Trophoblast cell (in vitro differentiated cells and primary cell): Measurements from ENCODE around the gene E4F1.
A peak's percentile ranks its signal among the peaks of the same experiment; 100 is the strongest.

Experiments used
- DNase-seq, 2 donors: peaks; one replicate each; pipeline ENCODE4 v3.0.0-alpha.2; 2016
- H2AFZ ChIP-seq: 2 replicates; pipeline ENCODE4 v1.6.1; 2013; ENCODE audit warnings: low read length, moderate library complexity, mild to moderate bottlenecking; ENCODE audit not compliant: insufficient read depth, poor library complexity
- H2AK5ac ChIP-seq: 2 replicates; pipeline ENCODE4 v1.6.1; 2013; ENCODE audit warnings: mild to moderate bottlenecking, low read length
- H2BK120ac ChIP-seq: 2 replicates; pipeline ENCODE4 v1.6.1; 2013; ENCODE audit warnings: low read length, mild to moderate bottlenecking, moderate library complexity; ENCODE audit not compliant: insufficient read depth, poor library complexity
- H2BK12ac ChIP-seq: 2 replicates; pipeline ENCODE4 v1.6.1; 2013; ENCODE audit warnings: mild to moderate bottlenecking, low read length, moderate library complexity
- H2BK5ac ChIP-seq: 2 replicates; pipeline ENCODE4 v1.6.1; 2013; ENCODE audit warnings: low read length, low read depth, moderate library complexity, mild to moderate bottlenecking; ENCODE audit not compliant: poor library complexity
- H3K14ac ChIP-seq: 2 replicates; pipeline ENCODE4 v1.6.1; 2013; ENCODE audit warnings: mild to moderate bottlenecking, low read length
- H3K18ac ChIP-seq: 2 replicates; pipeline ENCODE4 v1.6.1; 2013; ENCODE audit warnings: mild to moderate bottlenecking, low read length
- H3K23ac ChIP-seq: 2 replicates; pipeline ENCODE4 v1.6.1; 2013; ENCODE audit warnings: low read length
- H3K27ac ChIP-seq: 2 replicates; pipeline ENCODE4 v1.5.1; 2013; ENCODE audit warnings: low read depth, mild to moderate bottlenecking, inconsistent platforms, low read length, moderate library complexity
- H3K27me3 ChIP-seq: 2 replicates; pipeline ENCODE4 v1.6.1; 2013; ENCODE audit warnings: inconsistent platforms, mild to moderate bottlenecking, low read length, moderate library complexity; ENCODE audit not compliant: insufficient read depth
- H3K36me3 ChIP-seq, 2 experiments: 1 replicate in 1 of 2; 2 replicates in 1 of 2; pipeline ENCODE4 v1.6.1; 2013; ENCODE audit warnings: low read length in 2 of 2, mild to moderate bottlenecking in 2 of 2, moderate library complexity in 1 of 2; ENCODE audit not compliant: insufficient read depth in 2 of 2, control insufficient read depth in 1 of 2
- H3K4ac ChIP-seq: 2 replicates; pipeline ENCODE4 v1.6.1; 2013; ENCODE audit warnings: low read depth, mild to moderate bottlenecking, low read length, moderate library complexity
- H3K4me1 ChIP-seq, 2 experiments: 1 replicate in 1 of 2; 2 replicates in 1 of 2; pipeline ENCODE4 v1.6.1; 2013; ENCODE audit warnings: low read length in 2 of 2, mild to moderate bottlenecking in 2 of 2, moderate library complexity in 1 of 2; ENCODE audit not compliant: insufficient read depth in 2 of 2, control insufficient read depth in 1 of 2
- H3K4me2 ChIP-seq: 2 replicates; pipeline ENCODE4 v1.6.1; 2013; ENCODE audit warnings: inconsistent platforms, mild to moderate bottlenecking, low read length, moderate library complexity
- H3K4me3 ChIP-seq: 2 replicates; pipeline ENCODE4 v1.5.1; 2013; ENCODE audit warnings: mild to moderate bottlenecking, low read depth, low read length, inconsistent platforms
- H3K79me1 ChIP-seq: one replicate; pipeline ENCODE4 v1.6.1; 2013; ENCODE audit warnings: low read length
- H3K79me2 ChIP-seq: 2 replicates; pipeline ENCODE4 v1.6.1; 2013; ENCODE audit warnings: low read length, mild to moderate bottlenecking; ENCODE audit not compliant: control insufficient read depth, insufficient read depth, poor library complexity
- H3K9ac ChIP-seq: 2 replicates; pipeline ENCODE4 v1.6.1; 2013; ENCODE audit warnings: mild to moderate bottlenecking, low read length
- H3K9me3 ChIP-seq: 2 replicates; pipeline ENCODE4 v1.6.1; 2013; ENCODE audit warnings: low read depth, mild to moderate bottlenecking, control low read depth, inconsistent platforms, low read length; ENCODE audit not compliant: insufficient read depth
- H4K12ac ChIP-seq: 2 replicates; pipeline ENCODE4 v1.6.1; 2013; ENCODE audit warnings: low read depth, mild to moderate bottlenecking, low read length, moderate library complexity
- H4K8ac ChIP-seq: 2 replicates; pipeline ENCODE4 v1.6.1; 2013; ENCODE audit warnings: low read depth, mild to moderate bottlenecking, low read length, moderate library complexity
- H4K91ac ChIP-seq: one replicate; pipeline ENCODE4 v1.6.1; 2013; ENCODE audit warnings: low read depth, mild to moderate bottlenecking, low read length, moderate library complexity
- WGBS: extraction: QIAGEN DNeasy Blood & Tissue Kit; methylation state at CpG from one replicate; pipeline ENCODE4 v1.1.7; 2013; ENCODE audit warnings: missing lambda C conversion rate; ENCODE audit not compliant: insufficient read length, insufficient coverage; ENCODE audit errors: extremely low coverage; 5-methylcytosine and 5-hydroxymethylcytosine counted together

E4F1 gene

GRCh38 chr16:2213817-2214718, 9.3 kb upstream of the E4F1 start:
- Histone ChIP-seq H3K4me1 (peaks cover 26 to 30% of the 10 kb centered on the region in 2 experiments), H3K79me1 (peaks cover 9% of the 10 kb centered on the region), H4K91ac (peak overlapping the region; percentile 86), H2BK12ac (no peak overlapping the region), H3K23ac (no peak overlapping the region), H2AFZ (peak overlapping the region; percentile 33), H4K12ac (peak overlapping the region; percentile 45), H3K4me2 (peak overlapping the region; percentile 93), H3K9me3 (peaks cover 3% of the 10 kb centered on the region), H3K27me3 (no peaks in the 10 kb centered on the region), H3K14ac (peak overlapping the region; percentile 93), H3K36me3 (peaks cover 25 to 26% of the 10 kb centered on the region in 2 experiments), H3K4me3 (peak overlapping the region; percentile 99), H3K4ac (peak overlapping the region; percentile 88), H2BK120ac (peak overlapping the region; percentile 86), H3K18ac (peak overlapping the region; percentile 93), H2AK5ac (peak overlapping the region; percentile 77), H3K9ac (peak overlapping the region; percentile 96), H3K27ac (peak overlapping the region; percentile 74), H2BK5ac (peak overlapping the region; percentile 70), H3K79me2 (peaks cover 10% of the 10 kb centered on the region), H4K8ac (peak overlapping the region; percentile 73)
- no peak for DNase-seq
- WGBS = no CpG with 5 or more reads among the region's 98 CpGs

- peak within 1 kb of the TSS; percentile 86 for H2BK120ac ChIP-seq
- peak within 1 kb of the TSS; percentile 86 for H2BK5ac ChIP-seq
- H3K4me3 ChIP-seq = peak within 1 kb of the TSS; percentile 99
- no peak for DNase-seq
- H2AK5ac ChIP-seq = peak within 1 kb of the TSS; percentile 77
- H3K23ac ChIP-seq = no peak within 1 kb of the TSS
- H3K4me1 ChIP-seq = peaks cover 26 to 30% of the 10 kb centered on the region in 2 experiments
- H3K9ac ChIP-seq = peak within 1 kb of the TSS; percentile 96
- H3K27me3 ChIP-seq = no peaks in the 10 kb centered on the region
- peak within 1 kb of the TSS; percentile 91 for H4K8ac ChIP-seq
- peak within 1 kb of the TSS; percentile 90 for H3K27ac ChIP-seq
- H3K4me2 ChIP-seq = peak within 1 kb of the TSS; percentile 93
- H3K79me1 ChIP-seq = peaks cover 9% of the 10 kb centered on the region
- peak within 1 kb of the TSS; percentile 86 for H4K91ac ChIP-seq
- H3K18ac ChIP-seq = peak within 1 kb of the TSS; percentile 93
- H3K79me2 ChIP-seq = peaks cover 10% of the 10 kb centered on the region
- H3K14ac ChIP-seq = peak within 1 kb of the TSS; percentile 93
- H3K36me3 ChIP-seq = peaks cover 19 to 20% of the 10 kb centered on the region in 2 experiments
- H3K4ac ChIP-seq = peak within 1 kb of the TSS; percentile 88
- peak within 1 kb of the TSS; percentile 62 for H2AFZ ChIP-seq
- peak within 1 kb of the TSS; percentile 60 for H4K12ac ChIP-seq
- no CpG with 5 or more reads among the region's 48 CpGs for WGBS
- no peak within 1 kb of the TSS for H2BK12ac ChIP-seq
- H3K9me3 ChIP-seq = peaks cover 3% of the 10 kb centered on the region
Observed at GRCh38 chr16:2214719-2214968, 8.7 kb upstream of the E4F1 start, which contains the start of gene PGP. Gene PGP, minus strand, starts transcription at chr16:2214840. Its CDS starts 63 bp downstream, at chr16:2214777.

GRCh38 chr16:2216330-2216729, 7.1 kb upstream of the E4F1 start:
- H3K18ac ChIP-seq = no peak overlapping the region
- H3K27me3 ChIP-seq = no peaks in the 10 kb centered on the region
- no peak overlapping the region for H2BK5ac ChIP-seq
- no peak overlapping the region for H3K4me2 ChIP-seq
- H3K4me1 ChIP-seq = peaks cover 16 to 18% of the 10 kb centered on the region in 2 experiments
- WGBS = no CpG with 5 or more reads among the region's 4 CpGs
- peaks cover 15 to 16% of the 10 kb centered on the region in 2 experiments for H3K36me3 ChIP-seq
- H2AFZ ChIP-seq = no peak overlapping the region
- H3K14ac ChIP-seq = no peak overlapping the region
- H3K23ac ChIP-seq = no peak overlapping the region
- H2AK5ac ChIP-seq = no peak overlapping the region
- no peak overlapping the region for H3K4ac ChIP-seq
- no peak overlapping the region for H3K9ac ChIP-seq
- no peak overlapping the region for H2BK120ac ChIP-seq
- no peak overlapping the region for H4K12ac ChIP-seq
- peaks cover 10% of the 10 kb centered on the region for H3K79me2 ChIP-seq
- peak overlapping the region; percentile 43 for H4K91ac ChIP-seq
- peak overlapping the region; percentile 72 for H4K8ac ChIP-seq
- H3K4me3 ChIP-seq = no peak overlapping the region
- no peak overlapping the region for H2BK12ac ChIP-seq
- H3K9me3 ChIP-seq = peaks cover 3% of the 10 kb centered on the region
- DNase-seq = no peak
- H3K79me1 ChIP-seq = peaks cover 7% of the 10 kb centered on the region
- no peak overlapping the region for H3K27ac ChIP-seq

GRCh38 chr16:2223942-2224486, 623 bp downstream of the E4F1 start:
- Histone ChIP-seq H2BK120ac (peak overlapping the region; percentile 24), H2AFZ (peak overlapping the region; percentile 42), H4K8ac (peak overlapping the region; percentile 68), H4K12ac (peak overlapping the region; percentile 54), H3K9ac (peak overlapping the region; percentile 96), H3K4ac (peak overlapping the region; percentile 76), H3K4me1 (peaks cover 0 to 6% of the 10 kb centered on the region in 2 experiments), H3K18ac (peak overlapping the region; percentile 34), H3K14ac (peak overlapping the region; percentile 90), H3K9me3 (peaks cover 2% of the 10 kb centered on the region), H4K91ac (peak overlapping the region; percentile 60), H3K27me3 (no peaks in the 10 kb centered on the region), H3K4me2 (peak overlapping the region; percentile 83), H3K23ac (no peak overlapping the region), H3K27ac (peak overlapping the region; percentile 71), H3K79me1 (peaks cover 6% of the 10 kb centered on the region), H2BK5ac (peak overlapping the region; percentile 35), H3K36me3 (peaks cover 14 to 19% of the 10 kb centered on the region in 2 experiments), H2AK5ac (peak overlapping the region; percentile 82), H2BK12ac (no peak overlapping the region), H3K4me3 (peak overlapping the region; percentile 93), H3K79me2 (peaks cover 16% of the 10 kb centered on the region)
- peak; percentile 54 to 62 for DNase-seq
- WGBS = no CpG with 5 or more reads among the region's 22 CpGs
